Measurements from ENCODE around the gene TACR3.
A peak's percentile ranks its signal among the peaks of the same experiment; 100 is the strongest.

- TF ChIP-seq, protein P1, sequence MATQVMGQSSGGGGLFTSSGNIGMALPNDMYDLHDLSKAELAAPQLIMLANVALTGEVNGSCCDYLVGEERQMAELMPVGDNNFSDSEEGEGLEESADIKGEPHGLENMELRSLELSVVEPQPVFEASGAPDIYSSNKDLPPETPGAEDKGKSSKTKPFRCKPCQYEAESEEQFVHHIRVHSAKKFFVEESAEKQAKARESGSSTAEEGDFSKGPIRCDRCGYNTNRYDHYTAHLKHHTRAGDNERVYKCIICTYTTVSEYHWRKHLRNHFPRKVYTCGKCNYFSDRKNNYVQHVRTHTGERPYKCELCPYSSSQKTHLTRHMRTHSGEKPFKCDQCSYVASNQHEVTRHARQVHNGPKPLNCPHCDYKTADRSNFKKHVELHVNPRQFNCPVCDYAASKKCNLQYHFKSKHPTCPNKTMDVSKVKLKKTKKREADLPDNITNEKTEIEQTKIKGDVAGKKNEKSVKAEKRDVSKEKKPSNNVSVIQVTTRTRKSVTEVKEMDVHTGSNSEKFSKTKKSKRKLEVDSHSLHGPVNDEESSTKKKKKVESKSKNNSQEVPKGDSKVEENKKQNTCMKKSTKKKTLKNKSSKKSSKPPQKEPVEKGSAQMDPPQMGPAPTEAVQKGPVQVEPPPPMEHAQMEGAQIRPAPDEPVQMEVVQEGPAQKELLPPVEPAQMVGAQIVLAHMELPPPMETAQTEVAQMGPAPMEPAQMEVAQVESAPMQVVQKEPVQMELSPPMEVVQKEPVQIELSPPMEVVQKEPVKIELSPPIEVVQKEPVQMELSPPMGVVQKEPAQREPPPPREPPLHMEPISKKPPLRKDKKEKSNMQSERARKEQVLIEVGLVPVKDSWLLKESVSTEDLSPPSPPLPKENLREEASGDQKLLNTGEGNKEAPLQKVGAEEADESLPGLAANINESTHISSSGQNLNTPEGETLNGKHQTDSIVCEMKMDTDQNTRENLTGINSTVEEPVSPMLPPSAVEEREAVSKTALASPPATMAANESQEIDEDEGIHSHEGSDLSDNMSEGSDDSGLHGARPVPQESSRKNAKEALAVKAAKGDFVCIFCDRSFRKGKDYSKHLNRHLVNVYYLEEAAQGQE (IDR thresholded peaks at IDR 0.05; ENCODE audit: low read depth): no peak
- TF ChIP-seq NFIC (IDR thresholded peaks at IDR 0.05): no peak
- TF ChIP-seq EP300 (IDR thresholded peaks at IDR 0.05; ENCODE audit: borderline replicate concordance): no peak
- no peak for TF ChIP-seq TAF1 (IDR thresholded peaks at IDR 0.05; ENCODE audit: low read depth)
- TF ChIP-seq, protein P2, sequence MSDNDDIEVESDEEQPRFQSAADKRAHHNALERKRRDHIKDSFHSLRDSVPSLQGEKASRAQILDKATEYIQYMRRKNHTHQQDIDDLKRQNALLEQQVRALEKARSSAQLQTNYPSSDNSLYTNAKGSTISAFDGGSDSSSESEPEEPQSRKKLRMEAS (IDR thresholded peaks at IDR 0.05): no peak
- peak; percentile 28; the same call in 1 of the 2 replicates for TF ChIP-seq TEAD4 (IDR thresholded peaks at IDR 0.05)
- no peak for TF ChIP-seq ZBTB7A (IDR thresholded peaks at IDR 0.05; ENCODE audit: low read depth)
- TF ChIP-seq TCF12 (IDR thresholded peaks at IDR 0.05; ENCODE audit: low read depth): no peak
- TF ChIP-seq RAD21 (IDR thresholded peaks at IDR 0.05; ENCODE audit: low read depth): no peak
- no peak for TF ChIP-seq CREB1 (IDR thresholded peaks at IDR 0.05; ENCODE audit: low read depth)
- TF ChIP-seq EGR1 (IDR thresholded peaks at IDR 0.05): no peak
- TF ChIP-seq CEBPB (IDR thresholded peaks at IDR 0.05): 0 out of 2 replicates have a peak, but pooled peaks have one; percentile 33
These were observed 1.5 kb upstream of the TACR3 start for GRCh38 chr4:103721251-103721650.

All from Ishikawa (cell line).